Brain microvascular endothelial cell (primary cell): ENCODE measurements around the gene CRHR2.
A peak's percentile ranks its signal among the peaks of the same experiment; 100 is the strongest.

ENCODE experiments used
- DNase-seq: peaks from one replicate; pipeline ENCODE4 v3.0.0-alpha.2; 2020
- H3K27ac ChIP-seq: fragments of 250-450 bp; sonication (Bioruptor Pico); 2 replicates; pipeline ENCODE4 v1.5.1; 2020; ENCODE audit warnings: mild to moderate bottlenecking, moderate library complexity
- H3K27me3 ChIP-seq: fragments of 250-450 bp; sonication (Bioruptor Pico); replicated peaks from 2 replicates; pipeline ENCODE4 v1.5.1; 2020; ENCODE audit warnings: mild to moderate bottlenecking
- H3K36me3 ChIP-seq: fragments of 250-450 bp; sonication (Bioruptor Pico); replicated peaks from 2 replicates; pipeline ENCODE4 v1.5.1; 2020; ENCODE audit warnings: mild to moderate bottlenecking
- H3K4me3 ChIP-seq: 2 replicates; pipeline ENCODE4 v1.5.1; 2011; ENCODE audit warnings: low read depth, mild to moderate bottlenecking, control low read depth, low read length, moderate library complexity
- in situ Hi-C: cut with HindIII; loops from 2 replicates; pipeline ENCODE4 v1.10.0; 2017; ENCODE audit warnings: low sequenced_read_pairs, low pct_ligation_motif_present
- TF ChIP-seq, protein P1 (sequence below): IDR thresholded peaks from 2 replicates; pipeline ENCODE4 v1.5.1; 2011; ENCODE audit warnings: low read depth, mild to moderate bottlenecking, moderate library complexity, low read length, control low read depth, inconsistent platforms; ENCODE audit errors: missing control alignments

CRHR2 gene

GRCh38 chr7:30678805-30679204 lies 3.5 kb downstream of the CRHR2 start:
- H3K27ac ChIP-seq, result no peak overlapping the region
- no peaks in the 10 kb centered on the region for H3K36me3 ChIP-seq
- in situ Hi-C loops, result no loop called here
- peaks cover 52% of the 10 kb centered on the region for H3K27me3 ChIP-seq
- TF ChIP-seq, protein P1, sequence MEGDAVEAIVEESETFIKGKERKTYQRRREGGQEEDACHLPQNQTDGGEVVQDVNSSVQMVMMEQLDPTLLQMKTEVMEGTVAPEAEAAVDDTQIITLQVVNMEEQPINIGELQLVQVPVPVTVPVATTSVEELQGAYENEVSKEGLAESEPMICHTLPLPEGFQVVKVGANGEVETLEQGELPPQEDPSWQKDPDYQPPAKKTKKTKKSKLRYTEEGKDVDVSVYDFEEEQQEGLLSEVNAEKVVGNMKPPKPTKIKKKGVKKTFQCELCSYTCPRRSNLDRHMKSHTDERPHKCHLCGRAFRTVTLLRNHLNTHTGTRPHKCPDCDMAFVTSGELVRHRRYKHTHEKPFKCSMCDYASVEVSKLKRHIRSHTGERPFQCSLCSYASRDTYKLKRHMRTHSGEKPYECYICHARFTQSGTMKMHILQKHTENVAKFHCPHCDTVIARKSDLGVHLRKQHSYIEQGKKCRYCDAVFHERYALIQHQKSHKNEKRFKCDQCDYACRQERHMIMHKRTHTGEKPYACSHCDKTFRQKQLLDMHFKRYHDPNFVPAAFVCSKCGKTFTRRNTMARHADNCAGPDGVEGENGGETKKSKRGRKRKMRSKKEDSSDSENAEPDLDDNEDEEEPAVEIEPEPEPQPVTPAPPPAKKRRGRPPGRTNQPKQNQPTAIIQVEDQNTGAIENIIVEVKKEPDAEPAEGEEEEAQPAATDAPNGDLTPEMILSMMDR, result no peak
- H3K4me3 ChIP-seq, result no peak overlapping the region
- DNase-seq, result no peak

DNA sequence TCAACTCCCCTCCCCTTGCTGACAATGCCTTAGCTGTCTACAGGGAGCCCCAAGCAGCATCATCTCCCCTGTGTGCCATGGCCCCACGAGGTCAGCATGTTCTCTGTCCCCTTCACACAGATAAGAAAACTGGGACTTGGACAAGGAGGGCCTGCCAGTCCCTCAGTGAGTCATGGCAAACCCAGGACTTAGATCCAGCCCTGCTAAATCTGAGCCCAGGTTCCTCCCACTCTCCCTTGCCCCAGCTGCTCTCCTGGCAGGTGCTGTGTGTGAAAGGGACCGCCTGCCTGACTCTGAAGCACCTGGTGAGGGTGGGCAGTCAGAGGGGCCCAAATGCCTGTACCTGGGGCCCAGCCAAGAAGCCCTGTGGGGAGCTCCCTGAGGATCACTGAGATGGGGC lies 7.4 kb downstream of the CRHR2 start:
- peaks cover 15% of the 10 kb centered on the region for H3K27me3 ChIP-seq
- DNase-seq, result no peak
- in situ Hi-C loops, result no loop called here
- H3K27ac ChIP-seq, result no peak overlapping the region
- no peak overlapping the region for H3K4me3 ChIP-seq
- H3K36me3 ChIP-seq, result no peaks in the 10 kb centered on the region
- TF ChIP-seq, protein P1, result no peak

GRCh38 chr7:30674420-30674819 lies 7.8 kb downstream of the CRHR2 start:
- no peaks in the 10 kb centered on the region for H3K36me3 ChIP-seq
- peaks cover 12% of the 10 kb centered on the region for H3K27me3 ChIP-seq
- no peak for DNase-seq
- in situ Hi-C loops, result no loop called here
- H3K4me3 ChIP-seq, result no peak overlapping the region
- no peak overlapping the region for H3K27ac ChIP-seq
- TF ChIP-seq, protein P1, result no peak

DNA sequence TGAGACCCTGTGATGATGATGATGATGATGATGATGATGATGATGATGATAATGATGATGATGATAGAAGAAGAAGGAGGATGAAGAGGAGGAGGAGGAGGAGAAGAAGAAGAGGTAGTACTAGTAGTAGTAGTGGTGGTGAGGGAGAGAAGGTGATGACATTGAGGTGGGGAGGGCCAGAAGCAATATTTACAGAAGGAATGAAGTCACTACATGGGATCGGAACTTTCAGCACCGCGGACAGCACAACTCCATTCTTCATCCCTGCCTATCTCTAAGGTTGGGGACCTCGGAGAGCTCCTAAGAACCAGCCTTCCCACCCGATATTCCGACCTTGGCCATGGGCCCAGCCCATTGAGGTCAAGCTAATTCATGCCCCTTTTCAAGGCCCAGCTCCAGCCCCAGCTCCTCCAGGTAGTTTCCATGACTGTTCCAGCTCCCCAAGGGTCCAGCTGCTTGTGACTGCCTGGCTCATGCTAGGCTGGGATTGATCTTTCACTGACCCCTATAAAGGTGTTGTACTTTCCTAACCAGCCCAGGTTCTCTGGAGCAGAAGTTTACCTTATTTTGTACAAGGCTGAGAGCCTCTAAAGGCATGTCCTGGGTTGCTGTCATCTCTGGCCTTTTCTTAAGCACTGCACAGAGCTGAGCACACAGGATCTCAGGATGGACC lies 10.3 kb downstream of the CRHR2 start:
- H3K27ac ChIP-seq, result no peak overlapping the region
- H3K36me3 ChIP-seq, result no peaks in the 10 kb centered on the region
- in situ Hi-C loops, result no loop called here
- peak; percentile 70 for DNase-seq
- no peak overlapping the region for H3K4me3 ChIP-seq
- TF ChIP-seq, protein P1, result no peak
- H3K27me3 ChIP-seq, result peaks cover 2% of the 10 kb centered on the region

DNA sequence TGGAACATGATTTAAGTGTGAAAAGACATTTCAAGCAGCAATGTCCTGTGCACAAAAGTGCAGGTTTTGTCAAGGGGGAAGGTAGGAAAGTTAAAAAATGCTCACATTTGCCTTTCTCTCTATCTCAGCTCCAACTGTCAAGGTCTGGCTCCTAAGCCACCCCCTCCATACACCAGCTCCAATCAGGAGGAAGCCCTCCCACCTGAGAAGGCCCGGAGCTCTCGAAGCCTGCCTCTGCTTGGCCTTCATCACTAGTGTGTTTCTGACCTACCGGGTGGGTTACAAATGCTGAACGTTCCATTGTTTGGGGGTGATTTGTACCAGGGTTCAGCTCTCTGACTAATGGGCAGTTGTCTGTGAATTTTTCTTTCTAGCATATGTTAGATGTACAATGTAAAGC lies 14.2 kb downstream of the CRHR2 start:
- TF ChIP-seq, protein P1, result no peak
- Histone ChIP-seq H3K36me3 (no peaks in the 10 kb centered on the region), H3K27ac (no peak overlapping the region), H3K4me3 (no peak overlapping the region), H3K27me3 (no peaks in the 10 kb centered on the region)
- in situ Hi-C loops, result no loop called here
- no peak for DNase-seq

- Histone ChIP-seq H3K27ac (no peak overlapping the region), H3K4me3 (no peak overlapping the region), H3K36me3 (no peaks in the 10 kb centered on the region), H3K27me3 (no peaks in the 10 kb centered on the region)
- TF ChIP-seq, protein P1, result no peak
- no peak for DNase-seq
- in situ Hi-C loops, result no loop called here
These were observed 15.1 kb downstream of the CRHR2 start for GRCh38 chr7:30667172-30667571.
